ENCODE measurements around the gene P2RX3.
A peak's percentile ranks its signal among the peaks of the same experiment; 100 is the strongest.
"Not testable (repeated sequence)": the region's sequence is repeated elsewhere in the genome, so short reads cannot be mapped to it uniquely, and the experiment has no call there.

P2RX3 gene

DNA sequence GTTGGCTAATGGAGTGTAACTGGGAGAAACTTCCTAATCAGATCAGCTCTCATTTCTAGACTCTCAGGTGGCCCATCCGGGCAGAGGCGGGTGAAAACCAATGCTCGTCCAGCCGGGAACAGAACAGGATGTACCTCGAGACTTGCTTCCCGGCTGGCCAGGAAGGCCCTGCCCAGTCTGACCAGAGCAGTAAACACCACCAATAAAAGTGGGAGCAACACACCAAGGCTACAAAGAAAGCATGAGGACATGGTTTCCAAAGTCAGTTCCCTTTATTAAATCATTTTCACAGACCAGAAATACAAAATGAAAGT lies 12.5 kb upstream of the P2RX3 start:
- DNase-seq: no peak

GRCh38 chr11:57327721-57328120 lies 10.4 kb upstream of the P2RX3 start:
- DNase-seq: no peak

DNA sequence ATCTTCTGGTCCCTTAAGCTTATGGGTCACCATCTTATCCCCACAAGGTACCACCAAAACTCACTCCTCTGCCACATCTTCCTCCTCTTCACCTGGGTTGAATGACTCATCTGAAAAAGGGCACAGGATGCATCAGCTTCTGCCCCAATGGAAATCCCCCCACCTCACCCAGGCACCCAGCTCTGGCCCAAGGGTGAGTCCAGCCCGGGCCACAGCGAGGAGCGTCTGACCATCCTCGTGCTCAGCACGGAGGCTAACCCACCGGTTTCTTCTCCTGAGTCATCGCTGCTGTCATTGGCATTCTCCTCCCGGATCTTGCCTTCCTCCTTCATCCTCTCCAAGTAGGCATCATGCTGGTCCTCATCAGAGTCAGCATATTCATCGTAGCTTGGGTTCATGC lies 8.1 kb upstream of the P2RX3 start:
- no peak for DNase-seq

DNA sequence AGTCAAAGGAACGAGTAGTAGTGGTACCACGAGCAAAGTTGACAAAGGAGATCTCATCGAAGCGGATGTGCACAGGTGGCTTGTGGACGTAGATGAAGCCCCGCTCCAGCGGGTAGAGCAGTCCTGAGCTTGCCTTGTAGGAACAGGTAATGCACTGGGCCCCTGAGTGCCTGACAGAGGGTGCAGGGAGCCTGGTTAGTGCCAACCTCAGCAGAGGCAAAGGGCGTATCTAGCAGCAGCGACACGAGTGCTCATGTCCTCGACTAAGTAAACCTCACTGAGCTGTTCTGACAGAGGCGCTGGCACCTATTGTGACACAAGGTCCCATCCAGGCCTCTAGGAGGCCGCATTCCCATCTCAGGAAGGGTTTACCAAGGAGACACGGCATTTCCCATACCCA lies 6.4 kb upstream of the P2RX3 start:
- DNase-seq: no peak

- no peak for DNase-seq
Measured at GRCh38 chr11:57332694-57333440, 5.3 kb upstream of the P2RX3 start.

GRCh38 chr11:57335023-57335342 lies 3.2 kb upstream of the P2RX3 start:
- DNase-seq: no peak

DNA sequence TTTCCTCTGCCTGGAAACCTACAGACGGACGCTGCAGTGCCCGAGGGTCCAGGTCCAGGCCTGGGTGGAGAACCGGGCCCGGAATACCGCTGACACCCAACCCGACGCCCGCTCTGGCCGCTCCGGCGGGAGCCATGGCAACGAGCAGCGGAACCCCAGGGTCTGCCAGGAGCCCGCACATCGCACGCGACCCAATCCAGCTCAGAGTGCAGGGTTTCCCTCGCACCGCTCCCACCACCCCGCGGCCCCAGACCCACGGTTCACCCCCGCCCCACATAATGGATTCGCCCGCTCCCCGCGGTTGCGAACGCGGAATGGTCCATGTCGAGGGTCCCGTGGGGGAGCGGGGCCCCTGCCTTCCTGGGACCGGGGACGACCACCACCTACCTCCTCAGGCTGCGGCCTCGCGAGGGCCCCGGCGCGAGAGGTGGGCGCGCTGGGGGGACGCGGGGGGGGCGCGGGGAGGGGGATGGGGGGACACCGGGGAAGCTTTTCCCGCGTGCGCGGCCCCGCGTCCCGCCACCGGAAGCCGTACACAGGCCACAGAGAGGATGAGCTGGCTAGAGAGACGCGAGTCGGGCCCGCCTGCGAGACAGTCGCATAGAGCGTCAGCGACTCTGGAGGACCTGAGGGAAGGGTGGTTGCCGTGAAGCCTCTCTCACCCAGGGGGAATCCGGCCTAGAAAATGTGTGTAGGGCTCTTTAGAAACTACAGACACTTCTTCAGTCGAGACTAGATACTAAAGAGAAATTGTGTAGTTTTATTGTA lies 2.6 kb upstream of the P2RX3 start, which contains the start of gene SSRP1:
Gene SSRP1 (minus strand): TSS at position 550 of the 768 bp plus-strand sequence. CDS start 771 bp downstream, outside the sequence.
- DNase-seq: peak; percentile 63

- no peak for DNase-seq
Measured at GRCh38 chr11:57336111-57336666, 2.0 kb upstream of the P2RX3 start.

- not testable (repeated sequence) for DNase-seq
Measured at GRCh38 chr11:57336856-57337255, 1.3 kb upstream of the P2RX3 start.

DNA sequence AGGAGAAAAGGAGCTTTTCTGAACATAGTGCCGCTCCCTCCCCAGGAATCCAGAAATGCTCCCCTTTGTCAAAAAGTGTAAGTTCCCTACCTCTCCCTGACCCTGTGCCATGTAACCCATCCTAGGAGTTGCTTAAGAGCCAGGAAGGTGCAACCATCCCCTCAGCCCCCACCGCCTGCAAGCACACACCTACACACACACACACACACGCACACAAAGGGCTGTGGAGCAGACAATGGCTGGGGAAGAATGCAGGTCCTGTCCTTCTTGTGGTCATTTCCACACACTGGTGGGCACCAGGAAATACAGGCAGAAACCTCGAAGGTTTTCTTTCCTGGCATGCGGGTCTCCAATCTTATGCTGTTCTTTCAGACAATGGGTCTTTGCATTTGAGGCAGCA lies 1.2 kb downstream of the P2RX3 start:
- DNase-seq: no peak

GRCh38 chr11:57340039-57340615 lies 2.0 kb downstream of the P2RX3 start:
- no peak for DNase-seq

DNA sequence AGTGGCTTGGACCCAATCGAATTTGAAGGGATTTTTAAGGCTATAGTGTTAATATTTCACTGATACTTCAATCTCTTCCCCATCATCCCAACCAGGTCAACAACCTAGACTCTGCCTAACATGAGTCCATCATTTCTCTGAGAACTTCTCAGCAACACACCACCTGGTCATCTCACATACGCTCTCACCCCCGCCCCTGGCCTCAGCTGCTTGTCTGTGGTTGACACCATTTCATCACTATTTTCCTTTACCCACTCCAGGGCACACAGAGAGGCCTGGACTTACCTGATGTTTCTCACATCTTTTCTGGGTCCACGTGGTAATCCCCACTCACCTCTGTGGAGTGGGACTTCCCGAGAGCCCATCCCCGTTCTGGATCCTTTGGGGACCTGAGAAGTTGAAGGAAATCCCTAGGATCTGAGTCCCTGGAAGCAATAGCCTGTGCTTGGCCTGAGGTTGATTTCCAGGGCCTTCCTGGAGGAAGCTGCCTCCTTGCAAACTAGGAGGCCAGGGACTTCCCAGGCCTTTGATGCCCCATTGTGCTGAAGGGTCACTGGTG lies 3.2 kb downstream of the P2RX3 start:
- no peak for DNase-seq

DNA sequence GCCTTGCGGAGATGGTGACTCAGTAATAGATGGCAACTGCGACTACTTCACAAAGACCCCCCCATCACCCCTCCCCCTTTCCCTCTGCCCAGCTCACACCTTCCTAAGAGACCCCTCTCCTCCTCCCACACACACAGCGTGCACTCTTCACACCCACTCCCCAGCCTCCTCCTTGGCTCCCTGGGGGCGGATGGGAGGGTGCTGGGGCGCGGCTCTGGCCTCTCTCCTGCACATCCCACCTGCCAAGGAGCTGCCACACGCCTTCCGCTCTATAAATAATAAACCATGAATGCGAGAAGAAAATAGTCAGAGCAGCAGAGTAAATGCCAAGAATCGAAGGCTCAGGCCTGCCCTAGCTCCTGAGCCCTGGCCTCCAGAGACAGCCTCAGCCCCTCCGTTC lies 4.5 kb downstream of the P2RX3 start:
- DNase-seq: no peak

GRCh38 chr11:57343825-57344224 lies 5.7 kb downstream of the P2RX3 start:
- no peak for DNase-seq

- DNase-seq: no peak
Measured at GRCh38 chr11:57344826-57345225, 6.7 kb downstream of the P2RX3 start.

- DNase-seq: peak; percentile 49
Measured at GRCh38 chr11:57345555-57346211, 7.5 kb downstream of the P2RX3 start.

DNA sequence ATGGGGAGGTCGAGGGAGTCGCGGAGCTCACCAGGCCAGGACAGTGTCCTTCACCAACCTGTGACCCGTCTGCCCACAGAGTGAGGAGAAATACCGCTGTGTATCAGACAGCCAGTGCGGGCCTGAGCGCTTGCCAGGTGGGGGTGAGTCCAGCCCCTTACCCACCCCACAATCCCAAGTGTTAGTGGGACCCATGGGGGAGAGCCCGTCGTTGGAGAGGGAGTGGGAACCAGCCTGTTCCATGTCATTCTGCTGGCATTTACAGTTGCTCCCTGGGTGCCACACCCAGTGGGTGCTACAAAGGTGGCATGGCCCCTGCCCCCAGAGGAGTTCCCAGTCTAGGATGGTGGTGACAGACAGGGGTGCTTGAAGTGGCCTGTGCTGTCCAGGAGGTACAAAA lies 9.2 kb downstream of the P2RX3 start:
- no peak for DNase-seq

GRCh38 chr11:57348052-57348451 lies 9.9 kb downstream of the P2RX3 start:
- no peak for DNase-seq

GRCh38 chr11:57348636-57349313 lies 10.6 kb downstream of the P2RX3 start:
- no peak for DNase-seq

- DNase-seq: no peak
Measured at GRCh38 chr11:57349491-57350274, 11.5 kb downstream of the P2RX3 start.

GRCh38 chr11:57353036-57353435 lies 14.9 kb downstream of the P2RX3 start:
- no peak for DNase-seq

DNA sequence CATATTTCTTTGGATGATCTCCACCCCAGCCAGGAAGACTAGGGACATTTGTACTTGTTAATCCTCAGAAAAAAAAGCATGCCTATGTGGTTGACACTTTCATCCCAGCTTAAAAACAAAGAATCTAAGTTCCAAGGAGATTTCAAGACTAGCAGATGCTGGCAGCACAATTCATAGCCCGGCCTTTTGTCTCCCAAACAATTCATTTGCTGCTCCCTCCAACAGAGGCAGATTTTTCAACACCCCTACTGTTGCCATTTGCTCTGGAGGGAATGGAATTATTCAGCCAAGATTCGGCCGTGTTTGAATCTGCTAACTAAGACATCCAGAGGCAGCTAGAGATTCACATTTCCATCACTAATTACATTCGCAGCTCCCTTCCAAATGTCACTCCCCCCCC lies 15.3 kb downstream of the P2RX3 start:
- DNase-seq: no peak
